ENCODE results near the gene PPOX. TPM values are rescaled to one million over a fixed set of nuclear protein-coding genes. Genes with fewer than 3 reads are reported as not detected.

Gene PPOX
- total RNA-seq, 1 donor from 2014 or later = 40.7 TPM

- peak; percentile 99 for ATAC-seq (ENCODE audit: low read depth)
- Mint-ChIP-seq H3K36me3 (ENCODE audit: low read depth) (peaks cover 37% of the 10 kb centered on the region), H3K9me3 (no peaks in the 10 kb centered on the region), H3K27ac (peak within 1 kb of the TSS; percentile 94), H3K4me3 (peak within 1 kb of the TSS; percentile 94), H3K4me1 (peaks cover 38% of the 10 kb centered on the region), H3K27me3 (no peaks in the 10 kb centered on the region)
- CTCF ChIA-PET = interaction anchor here (0.9 to 3.0 kb wide), 11 partner anchors 9 to 180 kb away, joined by 3 to 21 read pairs (median 6); partner anchors contain the start of genes APOA2, CFAP126, PPOX and TOMM40L
- intact Hi-C loops (cut with micrococcal nuclease) = loop anchor here (1.0 to 2.0 kb wide), 6 partner anchors 16 to 112 kb away; partner anchors contain the start of genes PPOX, SDHC and UFC1
- peak; percentile 82 for DNase-seq
- TF ChIP-seq CTCF (IDR thresholded peaks at IDR 0.05) = no peak
- POLR2A ChIA-PET = interaction anchor here (0.6 to 3.4 kb wide), 26 partner anchors 9 to 198 kb away, joined by 3 to 43 read pairs (median 8); partner anchors contain the start of genes ARHGAP30, B4GALT3, DEDD and PPOX
Measured at GRCh38 chr1:161201836-161202712, 35.8 kb downstream of the PPOX start, which contains the start of gene NDUFS2. Gene NDUFS2, plus strand, starts transcription at chr1:161202367. Its CDS starts 19 bp downstream, at chr1:161202386.

GRCh38 chr1:161206411-161207140 is 40.4 kb downstream of the PPOX start:
- ATAC-seq (ENCODE audit: low read depth) = no peak
- ChIA-PET POLR2A (interaction anchor here (1.0 to 1.8 kb wide), 2 partner anchors 16 to 20 kb away, joined by 3 to 4 read pairs; partner anchors contain the start of gene APOA2), CTCF (interaction anchor here (1.2 kb wide), 1 partner anchor 25 kb away, joined by 5 read pairs; no protein-coding TSS in a partner anchor)
- Mint-ChIP-seq H3K4me1 (peaks cover 36% of the 10 kb centered on the region), H3K4me3 (no peak overlapping the region), H3K27ac (no peak overlapping the region), H3K9me3 (no peaks in the 10 kb centered on the region), H3K27me3 (no peaks in the 10 kb centered on the region), H3K36me3 (ENCODE audit: low read depth) (peaks cover 77% of the 10 kb centered on the region)
- intact Hi-C loops (cut with micrococcal nuclease) = no loop called here
- no peak for TF ChIP-seq CTCF (IDR thresholded peaks at IDR 0.05)
- DNase-seq = no peak

- no peak overlapping the region for H3K4me3 Mint-ChIP-seq
- TF ChIP-seq CTCF (IDR thresholded peaks at IDR 0.05) = no peak
- no peak overlapping the region for H3K27ac Mint-ChIP-seq
- intact Hi-C loops (cut with micrococcal nuclease) = no loop called here
- peaks cover 30% of the 10 kb centered on the region for H3K4me1 Mint-ChIP-seq
- H3K27me3 Mint-ChIP-seq = no peaks in the 10 kb centered on the region
- ATAC-seq (ENCODE audit: low read depth) (no peak), DNase-seq (no peak)
- no peaks in the 10 kb centered on the region for H3K9me3 Mint-ChIP-seq
- ChIA-PET POLR2A (interaction anchor here (1.8 kb wide), 1 partner anchor 21 kb away, joined by 4 read pairs; no protein-coding TSS in a partner anchor), CTCF (no interaction called here)
- H3K36me3 Mint-ChIP-seq (ENCODE audit: low read depth) = peaks cover 82% of the 10 kb centered on the region
Measured at GRCh38 chr1:161207173-161207572, 40.9 kb downstream of the PPOX start.

GRCh38 chr1:161209790-161210409 is 43.7 kb downstream of the PPOX start:
- peaks cover 9% of the 10 kb centered on the region for H3K4me1 Mint-ChIP-seq
- intact Hi-C loops (cut with micrococcal nuclease) = loop anchor here (1.0 kb wide), 4 partner anchors 15 to 172 kb away; no protein-coding TSS in a partner anchor
- ChIA-PET CTCF (interaction anchor here (0.6 to 3.6 kb wide), 8 partner anchors 8 to 172 kb away, joined by 3 to 27 read pairs (median 6); partner anchors contain the start of genes APOA2, NDUFS2, PPOX and TOMM40L), POLR2A (interaction anchor here (1.1 to 2.0 kb wide), 3 partner anchors 8 to 96 kb away, joined by 3 to 5 read pairs (median 4); partner anchors contain the start of gene NDUFS2)
- peak; percentile 97 for ATAC-seq (ENCODE audit: low read depth)
- H3K27ac Mint-ChIP-seq = no peak overlapping the region
- no peak overlapping the region for H3K4me3 Mint-ChIP-seq
- H3K27me3 Mint-ChIP-seq = no peaks in the 10 kb centered on the region
- H3K9me3 Mint-ChIP-seq = no peaks in the 10 kb centered on the region
- H3K36me3 Mint-ChIP-seq (ENCODE audit: low read depth) = peaks cover 90% of the 10 kb centered on the region
- no peak for TF ChIP-seq CTCF (IDR thresholded peaks at IDR 0.05)
- peak; percentile 52 for DNase-seq

Measured in activated B cell treated with CpG ODN at 0.5 μM for 24 hours (primary cell).